ENCODE data around the gene ETV3. TPM values are rescaled to one million over a fixed set of nuclear protein-coding genes. Genes with fewer than 3 reads are reported as not detected.

Gene ETV3
- polyA plus RNA-seq, 3 donors = 4.8 to 62.3 (median 6.3) TPM

DNA sequence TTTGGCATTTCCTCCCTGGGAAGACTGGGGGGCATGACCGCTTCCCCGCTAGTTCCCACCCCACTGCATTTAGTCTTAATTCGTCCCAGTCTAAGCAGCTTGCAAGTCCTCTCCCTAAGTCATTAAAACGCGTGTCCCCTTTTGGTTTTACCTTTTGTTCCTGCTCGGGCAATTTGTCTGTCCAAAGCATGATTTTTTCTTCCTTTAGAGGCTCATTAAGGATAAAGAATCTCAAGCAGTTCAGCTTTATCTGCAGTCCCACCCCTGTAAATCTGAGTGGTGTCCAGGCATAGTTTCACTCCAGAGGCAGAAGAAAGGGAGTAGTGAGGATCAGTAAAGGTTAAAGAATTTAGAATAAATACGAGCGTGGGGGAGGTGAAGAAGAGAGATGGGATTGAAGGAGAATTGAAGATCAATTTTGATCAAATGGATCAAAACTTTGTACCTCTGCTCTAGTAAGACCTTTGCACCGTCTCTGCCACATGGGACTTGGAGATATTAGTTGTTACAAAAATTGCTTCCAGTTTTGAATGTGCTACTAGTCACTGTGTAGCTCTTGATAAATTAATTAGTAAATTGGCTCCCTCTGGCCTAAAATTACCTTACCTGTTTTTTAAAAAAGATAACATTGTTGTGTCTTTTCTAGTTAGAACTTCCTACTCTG lies 989 bp upstream of the ETV3 start:
- peaks cover 24% of the 10 kb centered on the region for H3K4me1 Mint-ChIP-seq
- H3K27ac Mint-ChIP-seq = peak overlapping the region; percentile 86 to 96 (median 93)
- H3K36me3 Mint-ChIP-seq = peaks cover 24% of the 10 kb centered on the region in 2 donors
- H3K4me3 ChIP-seq (replicated peaks in 1 of 3; ENCODE audit: low read depth in 2 of 3, low read length in 3 of 3) = peak overlapping the region; percentile 82 to 96 (median 93)
- no peak for DNase-seq
- H3K9me3 Mint-ChIP-seq = no peaks in the 10 kb centered on the region
- no peaks in the 10 kb centered on the region for H3K9me3 ChIP-seq (replicated peaks in 1 of 2; ENCODE audit: control insufficient read depth in 1 of 2, insufficient read depth in 1 of 2, low read length in 2 of 2)
- peaks cover 0 to 4% (median 0%) of the 10 kb centered on the region in 3 donors for H3K27me3 Mint-ChIP-seq (ENCODE audit: low read depth in 3 of 3)
- H3K79me2 ChIP-seq (ENCODE audit: insufficient read depth, low read length) = peaks cover 33% of the 10 kb centered on the region
- peak overlapping the region; percentile 97 for H3K9ac ChIP-seq (ENCODE audit: insufficient read depth, low read length, poor library complexity, severe bottlenecking)
- 19% methylated on average over 8 of the region's 9 CpGs for WGBS (ENCODE audit: insufficient coverage)
- peaks cover 18 to 21% of the 10 kb centered on the region in 2 donors for H3K36me3 ChIP-seq (replicated peaks in 1 of 2; ENCODE audit: control insufficient read depth in 1 of 2, insufficient read depth in 2 of 2, low read length in 2 of 2)
- peak overlapping the region; percentile 93 for H3K4me2 ChIP-seq (replicated peaks; ENCODE audit: extremely low read depth, low read length, poor library complexity, severe bottlenecking)
- H3K4me1 ChIP-seq (ENCODE audit: control insufficient read depth in 1 of 2, insufficient read depth in 2 of 2, low read length in 2 of 2) = peaks cover 22 to 23% of the 10 kb centered on the region in 2 donors
- TF ChIP-seq, protein P1, sequence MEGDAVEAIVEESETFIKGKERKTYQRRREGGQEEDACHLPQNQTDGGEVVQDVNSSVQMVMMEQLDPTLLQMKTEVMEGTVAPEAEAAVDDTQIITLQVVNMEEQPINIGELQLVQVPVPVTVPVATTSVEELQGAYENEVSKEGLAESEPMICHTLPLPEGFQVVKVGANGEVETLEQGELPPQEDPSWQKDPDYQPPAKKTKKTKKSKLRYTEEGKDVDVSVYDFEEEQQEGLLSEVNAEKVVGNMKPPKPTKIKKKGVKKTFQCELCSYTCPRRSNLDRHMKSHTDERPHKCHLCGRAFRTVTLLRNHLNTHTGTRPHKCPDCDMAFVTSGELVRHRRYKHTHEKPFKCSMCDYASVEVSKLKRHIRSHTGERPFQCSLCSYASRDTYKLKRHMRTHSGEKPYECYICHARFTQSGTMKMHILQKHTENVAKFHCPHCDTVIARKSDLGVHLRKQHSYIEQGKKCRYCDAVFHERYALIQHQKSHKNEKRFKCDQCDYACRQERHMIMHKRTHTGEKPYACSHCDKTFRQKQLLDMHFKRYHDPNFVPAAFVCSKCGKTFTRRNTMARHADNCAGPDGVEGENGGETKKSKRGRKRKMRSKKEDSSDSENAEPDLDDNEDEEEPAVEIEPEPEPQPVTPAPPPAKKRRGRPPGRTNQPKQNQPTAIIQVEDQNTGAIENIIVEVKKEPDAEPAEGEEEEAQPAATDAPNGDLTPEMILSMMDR (IDR thresholded peaks at IDR 0.05) = no peak
- no peaks in the 10 kb centered on the region for H3K27me3 ChIP-seq (ENCODE audit: control insufficient read depth in 2 of 2, insufficient read depth in 2 of 2, low read length in 2 of 2)
- peak overlapping the region; percentile 87 to 98 for H3K4me3 Mint-ChIP-seq
- H4K20me1 ChIP-seq (ENCODE audit: insufficient read depth, low read length) = peaks cover 39% of the 10 kb centered on the region
- H2AFZ ChIP-seq (ENCODE audit: insufficient read depth, low read depth, low read length, poor library complexity, severe bottlenecking) = peak overlapping the region; percentile 69
- intact Hi-C loops (cut with micrococcal nuclease) = loop anchor here in 1 of 2 donors (2.0 kb wide), 1 partner anchor 14 kb away; no protein-coding TSS in a partner anchor
- peak overlapping the region; percentile 91 to 97 for H3K27ac ChIP-seq (ENCODE audit: low read depth in 1 of 2, low read length in 2 of 2)

GRCh38 chr1:157137408-157138219 lies 581 bp downstream of the ETV3 start:
- peak overlapping the region; percentile 91 to 97 for H3K27ac ChIP-seq (ENCODE audit: low read depth in 1 of 2, low read length in 2 of 2)
- peaks cover 0 to 3% (median 0%) of the 10 kb centered on the region in 3 donors for H3K27me3 Mint-ChIP-seq (ENCODE audit: low read depth in 3 of 3)
- DNase-seq = peak; percentile 56 to 85 (median 70)
- peaks cover 40% of the 10 kb centered on the region in 2 donors for H3K36me3 Mint-ChIP-seq
- H2AFZ ChIP-seq (ENCODE audit: insufficient read depth, low read depth, low read length, poor library complexity, severe bottlenecking) = no peak overlapping the region
- H3K4me2 ChIP-seq (replicated peaks; ENCODE audit: extremely low read depth, low read length, poor library complexity, severe bottlenecking) = peak overlapping the region; percentile 93
- peaks cover 34 to 37% of the 10 kb centered on the region in 2 donors for H3K36me3 ChIP-seq (replicated peaks in 1 of 2; ENCODE audit: control insufficient read depth in 1 of 2, insufficient read depth in 2 of 2, low read length in 2 of 2)
- H3K9ac ChIP-seq (ENCODE audit: insufficient read depth, low read length, poor library complexity, severe bottlenecking) = peak overlapping the region; percentile 97
- H3K27me3 ChIP-seq (ENCODE audit: control insufficient read depth in 2 of 2, insufficient read depth in 2 of 2, low read length in 2 of 2) = no peaks in the 10 kb centered on the region
- H3K9me3 ChIP-seq (replicated peaks in 1 of 2; ENCODE audit: control insufficient read depth in 1 of 2, insufficient read depth in 1 of 2, low read length in 2 of 2) = no peaks in the 10 kb centered on the region
- H4K20me1 ChIP-seq (ENCODE audit: insufficient read depth, low read length) = peaks cover 54% of the 10 kb centered on the region
- peak overlapping the region; percentile 96 to 99 (median 97) for H3K27ac Mint-ChIP-seq
- WGBS (ENCODE audit: insufficient coverage) = 0% methylated on average over 33 of the region's 36 CpGs
- peaks cover 22 to 23% of the 10 kb centered on the region in 2 donors for H3K4me1 ChIP-seq (ENCODE audit: control insufficient read depth in 1 of 2, insufficient read depth in 2 of 2, low read length in 2 of 2)
- H3K4me3 Mint-ChIP-seq = peak overlapping the region; percentile 98 to 99
- TF ChIP-seq, protein P1 (IDR thresholded peaks at IDR 0.05) = no peak
- H3K4me3 ChIP-seq (replicated peaks in 1 of 3; ENCODE audit: low read depth in 2 of 3, low read length in 3 of 3) = peak overlapping the region; percentile 82 to 96 (median 93)
- H3K9me3 Mint-ChIP-seq = no peaks in the 10 kb centered on the region
- intact Hi-C loops (cut with micrococcal nuclease) = loop anchor here in 1 of 2 donors (2.0 kb wide), 1 partner anchor 15 kb away; no protein-coding TSS in a partner anchor
- H3K4me1 Mint-ChIP-seq = peaks cover 24% of the 10 kb centered on the region
- H3K79me2 ChIP-seq (ENCODE audit: insufficient read depth, low read length) = peaks cover 33% of the 10 kb centered on the region

Measured in CD14-positive monocyte (primary cell).